SK-N-DZ (cell line): Measurements from ENCODE around the gene SLC35A4.
"Not testable (repeated sequence)": the region's sequence is repeated elsewhere in the genome, so short reads cannot be mapped to it uniquely, and the experiment has no call there.

ENCODE experiments used
- DNase-seq: peaks from one replicate; pipeline ENCODE4 v3.0.0-alpha.2; 2015; ENCODE audit warnings: low spot score

Gene SLC35A4

GRCh38 chr5:140557965-140558364 lies 6.7 kb upstream of the SLC35A4 start:
- DNase-seq = no peak

DNA sequence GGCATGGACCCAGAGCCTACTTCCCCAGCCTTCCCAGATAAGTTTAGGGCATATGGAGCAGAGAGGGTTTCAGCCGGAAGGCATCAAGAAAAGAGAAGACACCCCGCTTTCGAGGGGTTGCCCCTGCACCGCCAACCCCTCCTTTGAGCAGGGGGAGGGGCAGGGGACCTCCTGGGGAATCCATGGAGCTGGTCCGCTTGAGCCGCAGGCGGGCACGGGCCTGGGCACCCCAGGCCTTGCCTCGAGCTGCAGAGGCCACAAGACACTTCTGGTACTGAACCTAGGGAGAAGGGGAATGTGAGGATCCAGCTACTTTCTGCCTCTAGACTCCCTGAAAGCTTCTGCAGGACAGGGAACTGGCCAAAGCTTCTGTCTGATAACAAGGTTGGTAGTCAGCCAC lies 6.1 kb upstream of the SLC35A4 start:
- no peak for DNase-seq

DNA sequence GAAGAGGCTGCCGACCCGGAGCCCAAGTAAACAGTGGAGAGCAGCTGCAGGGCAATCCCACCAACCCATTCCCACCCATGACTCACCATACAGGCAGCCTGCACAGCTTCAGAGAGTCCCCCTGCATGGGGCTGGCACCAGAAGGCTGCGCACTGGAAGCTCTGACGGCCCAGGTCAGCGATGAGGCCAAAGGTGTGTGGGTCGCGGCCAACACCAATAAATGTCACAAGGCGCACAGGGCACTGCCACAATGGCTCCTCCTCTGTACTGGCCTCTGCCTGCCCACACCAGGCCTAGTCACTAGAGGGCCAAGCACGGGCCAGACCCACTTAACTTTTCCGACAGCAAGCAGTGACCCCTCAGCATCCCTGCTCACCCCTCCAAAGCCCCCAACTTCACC lies 4.4 kb upstream of the SLC35A4 start:
- DNase-seq = no peak

DNA sequence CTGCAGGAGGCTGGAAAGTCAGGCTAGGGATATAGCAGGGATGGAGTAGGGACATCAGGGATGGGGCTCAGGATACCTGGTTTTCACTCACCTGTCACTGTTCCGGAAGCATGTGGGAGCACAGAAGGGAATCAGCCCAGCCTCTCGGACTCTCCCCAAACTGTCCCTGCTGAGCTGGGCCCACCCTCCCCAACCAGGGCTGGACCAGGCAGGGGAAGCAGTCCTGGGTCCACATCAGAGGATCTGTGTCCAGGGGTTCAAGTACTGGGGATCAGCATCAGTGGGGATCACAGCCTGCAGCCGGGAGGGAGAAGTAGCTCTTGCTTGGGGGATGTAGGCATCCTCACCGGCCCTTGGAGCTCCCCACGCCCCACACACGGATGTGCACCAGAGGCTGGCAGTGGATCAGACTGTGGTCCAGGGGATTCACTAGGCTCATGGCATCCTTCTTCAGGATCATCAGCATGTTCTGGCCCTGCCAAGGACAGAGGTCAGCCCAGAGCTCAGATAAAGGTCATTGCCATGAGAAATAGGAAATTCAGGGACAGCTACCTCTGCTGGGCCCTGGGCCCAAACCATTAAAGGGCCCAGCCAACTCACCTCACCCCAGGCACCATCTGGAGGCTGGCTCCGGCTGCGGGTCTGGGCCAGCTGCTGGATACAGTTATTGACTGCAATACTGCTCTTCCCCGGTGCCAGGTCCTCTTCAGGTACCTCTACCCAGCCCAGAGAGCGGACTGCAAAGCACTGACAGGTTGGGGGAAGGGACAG lies 2.7 kb upstream of the SLC35A4 start:
- DNase-seq = no peak

DNA sequence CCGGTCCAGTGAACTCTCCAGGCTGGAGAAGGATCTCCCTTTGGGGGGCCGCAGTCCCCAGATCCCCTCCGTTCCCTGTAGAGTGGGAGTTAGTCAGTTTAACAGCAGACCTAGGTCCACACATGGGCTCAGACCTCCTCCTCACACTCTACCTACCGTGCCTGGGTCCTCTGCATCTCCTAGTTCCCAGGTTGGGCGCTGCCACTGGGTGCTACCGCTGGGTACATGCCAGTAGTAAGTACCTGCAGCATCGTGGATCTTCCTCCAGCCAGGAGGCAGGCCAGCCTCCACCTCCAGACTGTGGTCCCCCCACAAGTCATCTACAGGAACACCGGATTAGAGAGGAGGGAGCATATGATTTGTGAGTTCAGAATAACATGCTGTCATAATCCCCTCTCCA lies 1.0 kb upstream of the SLC35A4 start:
- no peak for DNase-seq

DNA sequence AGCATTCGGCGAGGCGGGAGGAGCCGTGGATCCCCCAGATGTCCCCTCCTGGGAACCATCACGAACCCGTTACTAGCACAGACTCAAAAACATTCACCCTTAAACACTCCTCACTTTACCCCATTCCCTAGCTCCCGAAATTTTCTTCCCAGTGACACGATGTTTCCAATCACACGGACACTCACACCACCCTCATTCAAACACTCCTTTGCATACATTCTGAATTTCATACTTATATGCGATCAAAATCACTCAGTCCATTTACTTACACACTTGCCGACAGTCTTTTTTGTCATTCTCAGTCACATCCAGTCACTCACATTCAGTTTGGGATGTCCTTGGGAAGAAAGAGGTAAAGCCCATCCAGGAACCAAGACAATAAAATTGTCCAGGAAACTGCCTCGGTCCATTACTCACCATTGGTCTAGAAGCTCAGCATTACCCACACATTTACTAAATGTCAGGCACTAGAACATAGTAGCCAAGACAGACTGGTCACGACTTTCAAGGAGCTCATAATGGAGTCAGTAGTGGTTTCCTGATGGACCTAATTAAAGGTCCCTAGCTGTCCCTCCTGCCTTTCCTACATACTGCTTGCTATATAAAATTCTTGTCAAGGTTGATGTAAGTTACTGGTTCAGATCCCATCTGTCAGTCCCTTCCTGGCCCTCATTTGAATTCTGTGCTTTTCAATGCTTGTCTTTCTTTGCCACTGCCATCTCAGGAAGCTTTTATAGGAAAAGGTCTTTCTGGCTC lies 574 bp downstream of the SLC35A4 start:
- no peak for DNase-seq

DNA sequence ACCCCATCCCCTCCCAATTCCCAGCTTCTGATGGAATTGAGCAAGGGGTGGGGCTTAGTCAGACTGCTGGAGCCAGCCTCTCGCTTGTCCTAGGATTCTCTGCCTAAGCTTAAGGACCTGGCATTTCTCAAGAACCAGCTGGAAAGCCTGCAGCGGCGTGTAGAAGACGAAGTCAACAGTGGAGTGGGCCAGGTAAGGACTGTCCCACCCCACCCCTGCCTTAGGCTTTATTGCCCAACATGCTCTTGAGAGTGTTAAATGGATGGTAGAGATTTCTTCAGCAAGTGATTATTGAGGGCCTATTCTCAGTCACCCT lies 1.1 kb downstream of the SLC35A4 start:
- no peak for DNase-seq

DNA sequence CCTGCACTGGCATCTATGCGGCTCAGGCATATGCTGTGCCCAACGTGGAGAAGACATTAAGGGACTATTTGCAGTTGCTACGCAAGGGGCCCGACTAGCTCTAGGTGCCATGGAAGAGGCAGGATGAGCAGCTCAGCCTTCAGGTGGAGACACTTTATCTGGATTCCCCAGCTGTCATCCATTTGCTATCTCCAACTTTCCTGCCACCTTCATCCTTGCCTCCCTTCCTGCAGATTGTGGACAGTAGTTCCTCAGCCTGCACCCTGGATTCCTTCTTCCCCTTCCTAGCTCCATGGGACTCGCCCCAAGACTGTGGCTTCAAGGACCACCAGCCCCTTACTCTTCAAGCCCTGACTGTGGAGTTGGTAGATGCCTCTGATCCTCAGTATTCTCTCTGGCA lies 2.0 kb downstream of the SLC35A4 start:
- DNase-seq = no peak

DNA sequence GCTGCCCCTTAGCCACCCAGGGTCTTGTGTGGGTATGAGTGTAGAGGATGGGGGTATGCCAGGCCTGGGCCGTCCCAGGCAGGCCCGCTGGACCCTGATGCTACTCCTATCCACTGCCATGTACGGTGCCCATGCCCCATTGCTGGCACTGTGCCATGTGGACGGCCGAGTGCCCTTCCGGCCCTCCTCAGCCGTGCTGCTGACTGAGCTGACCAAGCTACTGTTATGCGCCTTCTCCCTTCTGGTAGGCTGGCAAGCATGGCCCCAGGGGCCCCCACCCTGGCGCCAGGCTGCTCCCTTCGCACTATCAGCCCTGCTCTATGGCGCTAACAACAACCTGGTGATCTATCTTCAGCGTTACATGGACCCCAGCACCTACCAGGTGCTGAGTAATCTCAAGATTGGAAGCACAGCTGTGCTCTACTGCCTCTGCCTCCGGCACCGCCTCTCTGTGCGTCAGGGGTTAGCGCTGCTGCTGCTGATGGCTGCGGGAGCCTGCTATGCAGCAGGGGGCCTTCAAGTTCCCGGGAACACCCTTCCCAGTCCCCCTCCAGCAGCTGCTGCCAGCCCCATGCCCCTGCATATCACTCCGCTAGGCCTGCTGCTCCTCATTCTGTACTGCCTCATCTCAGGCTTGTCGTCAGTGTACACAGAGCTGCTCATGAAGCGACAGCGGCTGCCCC lies 2.6 kb downstream of the SLC35A4 start:
- no peak for DNase-seq

GRCh38 chr5:140567871-140568270 lies 3.2 kb downstream of the SLC35A4 start:
- DNase-seq = no peak

DNA sequence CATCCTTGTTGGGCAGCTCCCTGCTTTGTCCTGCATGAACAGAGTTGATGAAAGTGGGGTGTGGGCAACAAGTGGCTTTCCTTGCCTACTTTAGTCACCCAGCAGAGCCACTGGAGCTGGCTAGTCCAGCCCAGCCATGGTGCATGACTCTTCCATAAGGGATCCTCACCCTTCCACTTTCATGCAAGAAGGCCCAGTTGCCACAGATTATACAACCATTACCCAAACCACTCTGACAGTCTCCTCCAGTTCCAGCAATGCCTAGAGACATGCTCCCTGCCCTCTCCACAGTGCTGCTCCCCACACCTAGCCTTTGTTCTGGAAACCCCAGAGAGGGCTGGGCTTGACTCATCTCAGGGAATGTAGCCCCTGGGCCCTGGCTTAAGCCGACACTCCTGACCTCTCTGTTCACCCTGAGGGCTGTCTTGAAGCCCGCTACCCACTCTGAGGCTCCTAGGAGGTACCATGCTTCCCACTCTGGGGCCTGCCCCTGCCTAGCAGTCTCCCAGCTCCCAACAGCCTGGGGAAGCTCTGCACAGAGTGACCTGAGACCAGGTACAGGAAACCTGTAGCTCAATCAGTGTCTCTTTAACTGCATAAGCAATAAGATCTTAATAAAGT lies 3.9 kb downstream of the SLC35A4 start:
- no peak for DNase-seq

GRCh38 chr5:140569197-140569596 lies 4.6 kb downstream of the SLC35A4 start:
- DNase-seq = no peak

DNA sequence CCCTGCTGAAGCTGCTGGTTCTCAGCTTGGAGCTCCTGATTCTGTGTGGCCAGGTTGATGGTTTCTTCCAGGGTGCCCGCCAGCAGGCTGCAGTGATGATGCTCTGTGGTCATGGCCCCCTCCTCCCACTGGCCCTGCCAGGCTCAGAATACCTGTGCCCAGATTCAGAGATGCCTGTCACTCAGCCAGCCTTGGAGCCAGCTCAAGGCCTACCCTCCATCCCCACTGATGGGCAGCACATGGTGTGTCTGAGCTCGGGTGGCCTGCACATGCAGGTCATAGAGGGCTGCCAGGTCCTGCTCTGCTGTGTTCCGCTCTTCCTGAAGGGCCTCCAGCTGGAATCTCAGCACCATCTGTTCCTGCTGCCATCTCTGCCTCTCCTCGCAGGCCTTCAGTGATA lies 5.4 kb downstream of the SLC35A4 start:
- no peak for DNase-seq

DNA sequence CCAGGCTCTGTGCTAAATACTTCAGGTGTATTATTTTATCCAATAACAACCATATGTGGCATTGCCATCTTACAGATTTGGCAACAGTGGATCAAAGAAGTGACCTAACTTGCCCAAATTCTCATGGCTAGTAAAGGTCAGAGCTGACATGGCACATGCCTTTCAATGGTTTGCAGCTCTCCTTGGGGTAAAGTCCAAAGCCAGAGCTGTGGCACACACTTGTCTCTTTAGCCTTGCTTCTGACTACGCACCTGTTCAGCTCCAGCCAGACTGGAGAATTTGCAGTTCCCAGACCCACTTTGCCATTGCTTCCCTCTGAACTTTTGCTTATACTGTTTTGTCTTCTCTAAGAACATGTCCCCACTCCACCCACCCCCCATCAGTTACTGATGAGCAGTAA lies 5.9 kb downstream of the SLC35A4 start:
- no peak for DNase-seq

GRCh38 chr5:140571105-140571504 lies 6.5 kb downstream of the SLC35A4 start:
- DNase-seq = no peak

DNA sequence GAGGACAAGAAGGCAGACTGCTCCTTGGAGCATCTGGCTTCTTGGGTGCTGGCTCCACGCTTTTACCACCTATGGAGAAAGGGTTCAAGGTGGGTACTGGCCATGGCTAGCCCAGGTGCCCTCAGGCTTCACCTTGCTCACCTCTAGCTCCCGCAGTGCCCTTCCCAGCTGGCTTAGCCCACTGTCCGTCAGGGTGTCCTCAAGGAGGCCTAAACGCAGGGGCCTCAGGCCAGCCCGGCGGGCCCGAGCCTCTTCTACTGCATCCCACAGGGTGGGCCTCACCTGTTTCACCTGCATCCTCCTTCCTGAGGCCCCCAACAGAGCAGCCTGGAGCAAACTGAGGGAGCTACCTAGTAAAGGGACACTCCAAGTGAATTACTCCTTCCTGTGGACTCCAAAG lies 9.1 kb downstream of the SLC35A4 start:
- DNase-seq = no peak

DNA sequence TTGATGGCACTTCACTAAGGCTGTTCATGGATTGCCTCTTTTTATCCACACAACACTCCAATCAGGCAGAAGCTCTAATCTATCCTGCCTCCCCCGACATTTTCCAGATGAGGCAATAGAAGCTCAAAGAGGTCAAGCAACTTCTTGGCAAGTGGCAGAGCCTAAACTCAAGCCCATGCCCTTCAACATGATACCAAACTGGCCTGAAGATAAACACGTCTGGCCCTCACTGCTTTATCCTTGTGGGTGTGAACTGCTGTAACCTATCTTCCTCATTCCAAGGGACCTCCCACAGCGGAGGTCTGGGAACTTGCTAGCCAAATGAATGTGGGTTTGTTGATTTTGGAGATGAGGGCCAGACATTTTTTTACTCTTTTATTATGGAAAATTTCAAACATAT lies 9.5 kb downstream of the SLC35A4 start:
- DNase-seq = no peak

DNA sequence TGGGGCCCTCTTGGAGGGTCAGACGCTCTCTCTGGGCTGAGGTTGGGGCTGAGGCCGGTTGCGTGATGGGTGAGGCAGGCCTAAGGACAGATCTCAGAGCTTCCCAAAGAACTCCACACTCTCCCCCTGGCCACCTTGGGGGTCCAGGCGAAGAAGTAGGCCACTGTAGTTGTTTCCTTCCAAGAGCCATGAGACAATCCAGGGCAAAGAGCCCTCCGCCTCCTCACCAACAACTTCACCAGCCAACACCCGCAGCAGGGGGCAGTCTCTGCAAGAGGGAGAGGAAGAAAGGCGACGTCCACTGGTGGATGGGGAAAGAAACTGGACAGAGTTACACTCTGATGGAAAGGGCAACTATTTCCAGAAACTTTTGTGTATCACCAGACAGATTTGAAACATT lies 10.7 kb downstream of the SLC35A4 start:
- no peak for DNase-seq

GRCh38 chr5:140576776-140577201 lies 12.2 kb downstream of the SLC35A4 start:
- DNase-seq = no peak

GRCh38 chr5:140579188-140579747 lies 14.6 kb downstream of the SLC35A4 start:
- DNase-seq = not testable (repeated sequence)

GRCh38 chr5:140587495-140587894 lies 22.9 kb downstream of the SLC35A4 start:
- no peak for DNase-seq
